Astrocyte (in vitro differentiated cells and primary cell): ENCODE results near the gene CYP19A1. TPM values are rescaled to one million over a fixed set of nuclear protein-coding genes. Genes with fewer than 3 reads are reported as not detected.

Experiments used
- DNase-seq: peaks from one replicate; pipeline ENCODE4 v3.0.0-alpha.2; 2010; ENCODE audit warnings: low read depth
- FAIRE-seq: peaks from 2 replicates; lab custom pipeline; 2011; peaks lifted over from hg19 to GRCh38; lab: Jason Lieb, UNC
- H2AFZ ChIP-seq: 2 replicates; pipeline ENCODE4 v1.6.0; 2012; ENCODE audit warnings: low read depth, low read length, inconsistent platforms
- H3K27ac ChIP-seq: 2 replicates; pipeline ENCODE4 v1.5.1; 2011; ENCODE audit warnings: low read depth, low read length, inconsistent platforms
- H3K27me3 ChIP-seq: 2 replicates; pipeline ENCODE4 v1.6.0; 2011; ENCODE audit warnings: low read length, inconsistent platforms; ENCODE audit not compliant: insufficient read depth
- H3K36me3 ChIP-seq: 2 replicates; pipeline ENCODE4 v1.5.1; 2011; ENCODE audit warnings: low read length, inconsistent platforms; ENCODE audit not compliant: insufficient read depth
- H3K4me1 ChIP-seq: 2 replicates; pipeline ENCODE4 v1.5.1; 2011; ENCODE audit warnings: low read length, inconsistent platforms; ENCODE audit not compliant: insufficient read depth
- H3K4me2 ChIP-seq: 2 replicates; pipeline ENCODE4 v1.6.0; 2012; ENCODE audit warnings: low read length, inconsistent platforms
- H3K4me3 ChIP-seq: 2 replicates; pipeline ENCODE4 v1.5.1; 2011; ENCODE audit warnings: low read depth, mild to moderate bottlenecking, low read length, inconsistent platforms; ENCODE audit not compliant: insufficient read depth
- H3K79me2 ChIP-seq: 2 replicates; pipeline ENCODE4 v1.6.0; 2012; ENCODE audit warnings: mild to moderate bottlenecking, low read length, inconsistent platforms; ENCODE audit not compliant: insufficient read depth
- H3K9ac ChIP-seq: 2 replicates; pipeline ENCODE4 v1.6.0; 2012; ENCODE audit warnings: mild to moderate bottlenecking, low read length, inconsistent platforms
- H3K9me3 ChIP-seq: 2 replicates; pipeline ENCODE4 v1.5.1; 2012; ENCODE audit warnings: low read depth, mild to moderate bottlenecking, low read length, inconsistent platforms; ENCODE audit not compliant: insufficient read depth
- H4K20me1 ChIP-seq: 2 replicates; pipeline ENCODE4 v1.6.0; 2012; ENCODE audit warnings: low read length, inconsistent platforms; ENCODE audit not compliant: insufficient read depth
- H3K27ac Mint-ChIP-seq: one replicate; pipeline ENCODE4 v1.8.0; 2021; ENCODE audit warnings: mild to moderate bottlenecking, mixed read lengths; ENCODE audit not compliant: unreplicated experiment
- H3K27me3 Mint-ChIP-seq: one replicate; pipeline ENCODE4 v1.8.0; 2021; ENCODE audit warnings: low read depth, mixed read lengths; ENCODE audit not compliant: unreplicated experiment
- H3K36me3 Mint-ChIP-seq: one replicate; pipeline ENCODE4 v1.8.0; 2021; ENCODE audit warnings: low read depth, mixed read lengths; ENCODE audit not compliant: unreplicated experiment
- H3K4me1 Mint-ChIP-seq: one replicate; pipeline ENCODE4 v1.8.0; 2021; ENCODE audit warnings: low read depth, mixed read lengths; ENCODE audit not compliant: unreplicated experiment
- H3K4me3 Mint-ChIP-seq: one replicate; pipeline ENCODE4 v1.8.0; 2021; ENCODE audit warnings: mild to moderate bottlenecking, moderate library complexity, mixed read lengths; ENCODE audit not compliant: unreplicated experiment
- H3K9me3 Mint-ChIP-seq: one replicate; pipeline ENCODE4 v1.8.0; 2021; ENCODE audit warnings: mild to moderate bottlenecking, mixed read lengths; ENCODE audit not compliant: unreplicated experiment
- CTCF ChIP-seq: IDR thresholded peaks from 2 replicates; pipeline ENCODE4 v1.5.1; 2011; ENCODE audit warnings: low read depth, mild to moderate bottlenecking, inconsistent platforms, low read length, moderate library complexity; ENCODE audit not compliant: insufficient read depth
- EZH2 ChIP-seq: IDR thresholded peaks from 2 replicates; pipeline ENCODE4 v1.6.1; 2012; ENCODE audit warnings: mild to moderate bottlenecking, low read length, inconsistent platforms; ENCODE audit not compliant: insufficient read depth
- total RNA-seq: library from RNA; stranded (reverse); gene quantifications from 2 replicates; pipeline ENCODE4 v1.2.1, GENCODE V29; 2021

Gene CYP19A1
- total RNA-seq, 1 donor from 2014 or later: 0.75 TPM

- DNase-seq (peak; percentile 39), FAIRE-seq (no peak)
- Histone ChIP-seq H3K4me1 (peaks cover 25% of the 10 kb centered on the region), H4K20me1 (no peaks in the 10 kb centered on the region), H3K27ac (no peak overlapping the region), H3K27me3 (no peaks in the 10 kb centered on the region), H2AFZ (no peak overlapping the region), H3K9ac (peak overlapping the region; percentile 2), H3K36me3 (no peaks in the 10 kb centered on the region), H3K79me2 (no peaks in the 10 kb centered on the region), H3K4me3 (no peak overlapping the region), H3K9me3 (no peaks in the 10 kb centered on the region), H3K4me2 (peak overlapping the region; percentile 53)
- Mint-ChIP-seq H3K27ac (no peak overlapping the region), H3K36me3 (no peaks in the 10 kb centered on the region), H3K4me1 (peaks cover 2% of the 10 kb centered on the region), H3K4me3 (no peak overlapping the region), H3K27me3 (peaks cover 24% of the 10 kb centered on the region), H3K9me3 (peaks cover 4% of the 10 kb centered on the region)
- no peak for TF ChIP-seq EZH2
- TF ChIP-seq CTCF: no peak
These were observed 26.0 kb downstream of the CYP19A1 start for GRCh38 chr15:51312166-51313073.

GRCh38 chr15:51311510-51311909, 26.9 kb downstream of the CYP19A1 start:
- Histone ChIP-seq H3K4me3 (no peak overlapping the region), H3K4me2 (no peak overlapping the region), H3K4me1 (peaks cover 28% of the 10 kb centered on the region), H3K9ac (no peak overlapping the region), H3K27me3 (no peaks in the 10 kb centered on the region), H3K9me3 (no peaks in the 10 kb centered on the region), H3K27ac (no peak overlapping the region), H3K79me2 (no peaks in the 10 kb centered on the region), H3K36me3 (no peaks in the 10 kb centered on the region), H4K20me1 (no peaks in the 10 kb centered on the region), H2AFZ (no peak overlapping the region)
- no peak for DNase-seq
- Mint-ChIP-seq H3K9me3 (peaks cover 6% of the 10 kb centered on the region), H3K4me3 (no peak overlapping the region), H3K27ac (no peak overlapping the region), H3K27me3 (peaks cover 29% of the 10 kb centered on the region), H3K36me3 (no peaks in the 10 kb centered on the region), H3K4me1 (peaks cover 2% of the 10 kb centered on the region)
- no peak for FAIRE-seq
- TF ChIP-seq CTCF (no peak), EZH2 (no peak)

GRCh38 chr15:51310064-51310463, 28.3 kb downstream of the CYP19A1 start:
- Histone ChIP-seq H3K4me3 (no peak overlapping the region), H3K9me3 (no peaks in the 10 kb centered on the region), H3K27me3 (no peaks in the 10 kb centered on the region), H3K27ac (no peak overlapping the region), H3K4me2 (peak overlapping the region; percentile 7), H4K20me1 (no peaks in the 10 kb centered on the region), H3K9ac (no peak overlapping the region), H3K79me2 (no peaks in the 10 kb centered on the region), H3K36me3 (no peaks in the 10 kb centered on the region), H2AFZ (no peak overlapping the region), H3K4me1 (peaks cover 28% of the 10 kb centered on the region)
- DNase-seq (peak; percentile 57), FAIRE-seq (no peak)
- H3K4me1 Mint-ChIP-seq: peaks cover 2% of the 10 kb centered on the region
- H3K27ac Mint-ChIP-seq: no peak overlapping the region
- TF ChIP-seq EZH2: no peak
- no peak for TF ChIP-seq CTCF
- H3K36me3 Mint-ChIP-seq: no peaks in the 10 kb centered on the region
- H3K27me3 Mint-ChIP-seq: peaks cover 28% of the 10 kb centered on the region
- peaks cover 6% of the 10 kb centered on the region for H3K9me3 Mint-ChIP-seq
- no peak overlapping the region for H3K4me3 Mint-ChIP-seq
